Fibroblast of villous mesenchyme (primary cell): ENCODE data around the gene PPP1R1A. TPM values are rescaled to one million over a fixed set of nuclear protein-coding genes. Genes with fewer than 3 reads are reported as not detected.
A peak's percentile ranks its signal among the peaks of the same experiment; 100 is the strongest.

ENCODE experiments used
- DNase-seq: peaks from one replicate; pipeline ENCODE4 v3.0.0-alpha.2; 2010; ENCODE audit warnings: low read depth
- H3K4me3 ChIP-seq: 2 replicates; pipeline ENCODE4 v1.5.1; 2011; ENCODE audit warnings: low read depth, mild to moderate bottlenecking, low read length
- CTCF ChIP-seq: IDR thresholded peaks from 2 replicates; pipeline ENCODE4 v1.5.1; 2012; ENCODE audit warnings: low read depth, mild to moderate bottlenecking, low read length; ENCODE audit not compliant: insufficient read depth
- total RNA-seq: library from RNA; depleted of rRNA; stranded (reverse); fragments of >200 nt; gene quantifications from 2 replicates; pipeline ENCODE4 v1.2.3, GENCODE V29; 2012

Gene PPP1R1A
- total RNA-seq, 1 donor: not detected

GRCh38 chr12:54560374-54560858, 28.0 kb downstream of the PPP1R1A start:
- peak; percentile 52 for DNase-seq
- H3K4me3 ChIP-seq: peak overlapping the region; percentile 40
- no peak for TF ChIP-seq CTCF

DNA sequence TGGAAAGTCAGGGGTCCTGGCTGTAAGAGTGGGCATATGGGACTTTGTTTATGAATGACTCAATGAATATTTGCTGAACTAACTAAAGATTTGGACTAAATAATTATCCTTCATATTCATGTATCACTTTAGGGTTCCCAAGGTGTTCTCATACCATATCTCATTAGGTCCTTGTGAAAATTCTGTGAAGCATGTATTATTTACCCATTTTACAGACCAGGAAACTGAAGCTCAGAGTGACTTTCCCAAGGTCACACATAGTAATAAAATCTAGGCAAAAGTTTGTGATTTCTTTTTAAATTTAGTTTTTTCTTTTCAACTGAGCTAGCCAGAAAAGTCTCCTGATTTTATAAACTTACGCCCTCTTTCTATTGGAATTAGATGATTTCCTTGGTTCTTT, 29.7 kb downstream of the PPP1R1A start:
- TF ChIP-seq CTCF: no peak
- no peak for DNase-seq
- no peak overlapping the region for H3K4me3 ChIP-seq

DNA sequence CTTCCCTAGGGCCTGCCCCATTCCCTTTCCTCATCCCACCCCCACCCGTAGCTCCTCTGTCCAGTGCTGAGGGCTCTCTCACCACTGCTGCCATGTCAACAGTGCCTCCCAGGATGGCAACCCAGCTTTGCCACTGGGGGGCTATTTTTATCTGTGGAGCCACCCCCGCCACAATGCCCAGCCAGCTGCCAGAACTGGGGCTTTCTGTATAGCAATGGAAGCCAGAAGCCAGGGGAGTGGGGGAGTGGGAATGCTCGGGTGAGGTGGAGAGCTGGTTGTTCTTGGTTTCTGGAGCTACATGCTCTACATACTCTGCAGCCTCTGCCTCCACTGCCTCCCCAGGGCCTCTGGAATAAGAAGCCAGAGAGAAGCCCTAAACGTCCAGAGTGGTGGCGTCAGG, 30.1 kb downstream of the PPP1R1A start:
- no peak overlapping the region for H3K4me3 ChIP-seq
- TF ChIP-seq CTCF: no peak
- no peak for DNase-seq

- no peak overlapping the region for H3K4me3 ChIP-seq
- TF ChIP-seq CTCF: no peak
- DNase-seq: no peak
Observed at GRCh38 chr12:54555670-54556257, 32.7 kb downstream of the PPP1R1A start.

DNA sequence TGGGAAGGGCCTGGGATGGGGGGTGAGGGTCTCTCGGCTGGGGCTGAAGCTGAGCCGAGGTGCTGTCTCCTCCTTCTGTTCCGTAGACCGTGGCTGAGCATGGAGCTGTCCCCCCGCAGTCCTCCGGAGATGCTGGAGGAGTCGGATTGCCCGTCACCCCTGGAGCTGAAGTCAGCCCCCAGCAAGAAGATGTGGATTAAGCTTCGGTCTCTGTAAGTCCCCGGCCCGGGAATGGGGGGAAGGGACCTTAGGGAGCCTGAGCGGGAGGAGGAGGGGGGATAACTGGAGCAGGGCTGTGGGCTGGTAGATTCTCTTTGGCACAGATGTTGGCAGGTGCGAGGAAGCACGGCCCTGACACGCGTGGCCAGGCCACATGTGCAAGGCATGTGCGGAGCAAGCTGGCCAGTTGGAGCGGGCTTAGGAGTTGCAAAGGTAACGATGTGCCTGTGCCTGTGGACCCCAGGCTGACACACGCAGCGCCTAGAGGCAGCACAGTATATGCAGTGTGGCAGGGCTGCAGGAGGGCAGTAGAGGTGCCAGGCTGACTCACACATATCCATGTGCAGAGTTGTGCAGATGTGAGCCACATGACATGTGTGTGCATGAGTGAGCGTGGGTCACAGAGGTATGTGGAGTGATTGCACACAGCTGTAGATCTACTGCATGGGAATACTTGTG, 38.5 kb downstream of the PPP1R1A start:
- H3K4me3 ChIP-seq: peak overlapping the region; percentile 18
- no peak for DNase-seq
- no peak for TF ChIP-seq CTCF

GRCh38 chr12:54546511-54546910, 41.9 kb downstream of the PPP1R1A start:
- no peak for DNase-seq
- TF ChIP-seq CTCF: no peak
- no peak overlapping the region for H3K4me3 ChIP-seq
